GM18505 (cell line): ENCODE measurements around the gene CNTNAP2.
"Not testable (repeated sequence)": the region's sequence is repeated elsewhere in the genome, so short reads cannot be mapped to it uniquely, and the experiment has no call there.

ENCODE experiments used
- ATAC-seq: cut with Tn5 transposase; IDR thresholded peaks from one replicate; pipeline ENCODE4 v1.9.1; 2021; ENCODE audit not compliant: unreplicated experiment
- POLR2A ChIP-seq: IDR thresholded peaks from 4 replicates; pipeline ENCODE4 v1.6.1; 2011; ENCODE audit warnings: borderline replicate concordance; ENCODE audit not compliant: insufficient read depth, insufficient read length; ENCODE audit errors: extremely low read depth

The CNTNAP2 gene

DNA sequence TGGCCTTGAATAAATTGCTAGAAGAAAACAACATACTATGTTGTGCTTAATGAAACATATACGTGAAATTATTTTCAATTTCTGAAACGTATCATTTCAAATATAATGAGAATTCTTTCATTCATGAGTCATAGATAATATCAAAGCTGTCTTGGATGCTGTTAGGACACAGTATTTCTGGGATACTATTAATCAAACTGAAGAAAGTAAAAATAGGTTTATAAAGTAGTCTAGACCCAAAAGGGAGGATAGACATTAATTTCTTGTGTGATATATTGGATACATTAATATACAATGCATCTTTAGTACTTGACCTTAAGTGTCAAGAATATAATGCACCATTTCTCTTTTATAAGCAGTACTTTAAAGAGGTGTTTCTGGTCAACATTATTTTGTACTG is 89.7 kb downstream of the CNTNAP2 start:
- no peak for TF ChIP-seq POLR2A
- no peak for ATAC-seq

- ATAC-seq, result no peak
- no peak for TF ChIP-seq POLR2A
These were observed 91.9 kb downstream of the CNTNAP2 start for GRCh38 chr7:146208492-146208891.

- TF ChIP-seq POLR2A, result no peak
- ATAC-seq, result no peak
These were observed 98.2 kb downstream of the CNTNAP2 start for GRCh38 chr7:146214842-146215241.

DNA sequence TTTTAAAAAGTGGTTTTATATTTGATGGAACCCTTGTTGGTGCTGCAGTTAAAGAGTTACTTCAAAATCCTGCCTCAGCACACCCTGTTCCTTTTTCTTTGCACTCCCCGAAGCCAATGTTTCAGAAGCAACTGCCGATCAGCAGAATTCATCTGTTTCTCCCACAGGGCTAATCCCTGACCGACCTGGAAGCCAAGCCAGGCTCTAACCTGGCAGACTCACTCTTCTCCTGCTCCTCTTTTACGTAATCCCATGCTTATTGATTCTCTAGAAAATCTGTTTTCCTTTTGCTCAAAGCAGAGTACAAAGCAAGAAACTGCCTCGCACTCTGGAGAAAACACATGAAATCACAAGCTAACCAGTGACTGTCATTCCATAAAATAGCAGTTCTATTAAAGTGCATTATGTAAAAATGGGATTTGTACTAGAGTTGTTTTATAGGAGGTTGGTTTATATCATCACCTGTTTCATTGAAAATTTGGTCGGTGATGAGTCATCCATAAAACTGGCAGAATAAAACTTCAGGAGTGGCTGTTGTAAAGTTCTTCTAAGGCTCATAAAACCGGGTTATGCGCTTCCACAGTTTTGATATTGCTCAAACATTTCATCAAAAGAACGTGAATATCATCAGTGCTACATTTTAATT is 99.9 kb downstream of the CNTNAP2 start:
- no peak for ATAC-seq
- TF ChIP-seq POLR2A, result no peak

DNA sequence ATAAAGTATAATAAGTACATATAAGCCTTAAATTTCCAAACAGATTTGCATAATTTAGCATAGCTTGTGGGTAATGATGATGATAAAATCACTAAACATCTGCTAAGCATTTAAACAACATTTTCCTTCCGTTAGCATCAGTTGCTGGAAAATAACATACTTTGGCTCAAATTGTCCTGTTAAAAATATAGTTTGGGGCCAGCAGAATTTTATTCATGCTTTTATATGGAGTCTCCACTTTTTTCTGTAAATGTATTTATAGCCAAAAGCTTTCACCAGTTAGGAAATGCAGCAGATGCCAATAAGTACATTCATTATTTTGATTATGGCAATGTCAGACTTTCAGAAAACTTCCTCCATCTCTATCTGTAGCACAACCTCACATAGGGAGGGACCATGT is 107.2 kb downstream of the CNTNAP2 start:
- no peak for ATAC-seq

GRCh38 chr7:146232604-146233003 is 116.0 kb downstream of the CNTNAP2 start:
- ATAC-seq, result no peak
- TF ChIP-seq POLR2A, result no peak

More for the DNA sequence above, 107.2 kb downstream of the CNTNAP2 start:
- TF ChIP-seq POLR2A, result no peak

DNA sequence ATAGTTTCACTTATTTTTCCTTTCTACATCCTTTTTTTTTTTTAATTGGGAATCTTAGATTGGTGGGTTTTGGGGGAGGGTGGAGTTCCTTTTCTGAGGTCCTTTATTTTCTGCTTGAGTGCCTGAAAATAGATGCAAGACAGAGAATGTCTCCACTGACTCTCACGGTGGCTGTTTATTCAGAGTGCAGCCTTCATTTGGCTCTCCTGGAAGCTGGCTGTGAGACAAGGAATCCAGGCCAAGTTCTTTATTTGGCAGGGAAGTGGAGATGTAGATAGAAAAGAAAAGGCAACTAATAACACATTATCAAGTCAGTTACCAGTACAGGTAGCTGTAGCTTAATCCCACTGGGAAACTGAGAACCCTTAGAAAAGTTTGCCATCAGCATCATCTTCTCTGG is 118.6 kb downstream of the CNTNAP2 start:
- no peak for ATAC-seq
- no peak for TF ChIP-seq POLR2A

GRCh38 chr7:146242661-146243060 is 126.1 kb downstream of the CNTNAP2 start:
- no peak for TF ChIP-seq POLR2A
- no peak for ATAC-seq

DNA sequence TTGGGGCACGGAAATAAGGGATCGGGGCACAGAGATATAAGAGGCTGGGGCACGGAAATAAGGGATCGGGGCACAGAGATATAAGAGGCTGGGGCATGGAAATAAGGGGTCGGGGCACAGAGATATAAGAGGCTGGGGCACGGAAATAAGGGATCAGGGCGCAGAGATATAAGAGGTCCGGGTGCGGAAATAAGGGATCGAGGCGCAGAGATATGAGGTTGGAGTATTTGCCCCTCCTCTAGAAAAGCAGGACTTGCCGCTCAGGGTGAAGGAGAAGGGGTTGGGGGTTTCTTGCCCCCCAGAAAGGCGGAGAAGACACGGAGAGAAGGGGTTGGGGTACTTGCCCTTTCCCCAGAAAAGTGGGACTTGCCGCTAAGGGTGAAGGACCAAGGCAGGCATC is 131.4 kb downstream of the CNTNAP2 start:
- ATAC-seq, result not testable (repeated sequence)

DNA sequence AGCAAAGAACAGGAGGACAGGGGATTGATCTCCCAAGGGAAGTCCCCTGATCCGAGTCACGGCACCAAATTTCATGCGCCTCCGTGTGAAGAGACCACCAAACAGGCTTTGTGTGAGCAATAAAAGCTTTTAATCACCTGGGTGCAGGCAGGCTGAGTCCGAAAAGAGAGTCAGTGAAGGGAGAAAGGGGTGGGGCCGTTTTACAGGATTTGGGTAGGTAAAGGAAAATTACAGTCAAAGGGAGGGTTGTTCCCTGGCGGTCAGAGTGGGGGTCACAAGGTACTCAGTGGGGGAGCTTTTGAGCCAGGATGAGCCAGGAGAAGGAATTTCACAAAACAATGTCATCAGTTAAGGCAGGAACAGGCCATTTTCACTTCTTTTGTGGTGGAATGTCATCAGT is 132.1 kb downstream of the CNTNAP2 start:
- not testable (repeated sequence) for ATAC-seq

DNA sequence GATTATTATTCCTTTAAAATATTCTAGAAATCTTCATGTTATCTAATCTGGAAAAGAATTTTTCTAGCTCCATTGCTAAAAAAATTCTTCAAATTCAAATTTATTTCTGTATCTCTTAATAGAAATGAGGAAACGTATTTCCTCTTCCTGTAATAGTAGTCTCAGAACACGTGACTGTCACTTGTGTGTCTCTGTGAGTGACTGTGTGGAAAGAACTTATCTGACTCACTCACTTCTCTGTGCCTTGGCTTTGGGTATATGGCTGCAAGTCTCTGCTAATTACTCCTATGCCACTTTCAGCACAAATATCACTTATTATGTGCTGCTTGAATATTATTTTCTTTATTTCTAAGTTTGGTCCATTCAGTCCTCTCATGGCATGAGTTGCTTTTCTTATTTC is 132.7 kb downstream of the CNTNAP2 start:
- ATAC-seq, result no peak
- no peak for TF ChIP-seq POLR2A

DNA sequence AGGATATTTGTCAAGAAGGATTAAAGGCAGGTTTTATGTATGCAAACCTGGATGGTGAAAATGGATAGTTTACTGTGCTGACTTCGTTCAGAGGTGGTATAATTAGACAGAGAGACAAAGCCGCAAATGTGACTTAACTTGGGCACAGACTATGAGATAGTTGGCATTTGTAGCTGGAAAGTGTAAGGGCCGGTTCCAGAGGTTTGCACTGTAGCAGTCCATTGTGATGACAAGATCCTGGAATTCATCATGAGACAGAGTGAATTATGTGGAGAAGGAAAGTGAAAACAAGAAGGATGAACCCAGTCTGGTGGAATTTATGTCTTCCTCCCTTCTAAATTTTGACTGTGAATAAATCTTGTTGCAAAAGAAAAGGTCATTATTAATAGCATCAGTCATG is 139.0 kb downstream of the CNTNAP2 start:
- no peak for TF ChIP-seq POLR2A

DNA sequence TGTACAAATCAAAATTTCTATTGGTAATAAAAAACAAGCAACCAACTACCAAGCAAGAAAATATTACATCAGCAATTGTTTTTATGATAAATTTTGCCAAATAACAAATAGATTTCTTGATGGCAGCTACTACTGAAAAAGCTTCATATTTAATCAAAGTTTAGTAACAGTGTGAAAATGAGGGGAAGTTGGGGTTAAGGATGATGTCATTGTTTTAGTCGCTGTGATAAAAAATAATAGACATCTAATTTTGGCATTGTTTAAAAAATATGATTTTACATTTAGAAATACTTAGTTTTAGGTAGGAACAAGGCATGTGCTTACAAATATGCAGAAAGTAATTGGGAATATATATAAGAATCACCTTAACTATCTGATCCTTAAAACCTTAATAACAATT is 145.9 kb downstream of the CNTNAP2 start:
- TF ChIP-seq POLR2A, result no peak
- no peak for ATAC-seq

More for the DNA sequence above, 139.0 kb downstream of the CNTNAP2 start:
- ATAC-seq, result no peak

DNA sequence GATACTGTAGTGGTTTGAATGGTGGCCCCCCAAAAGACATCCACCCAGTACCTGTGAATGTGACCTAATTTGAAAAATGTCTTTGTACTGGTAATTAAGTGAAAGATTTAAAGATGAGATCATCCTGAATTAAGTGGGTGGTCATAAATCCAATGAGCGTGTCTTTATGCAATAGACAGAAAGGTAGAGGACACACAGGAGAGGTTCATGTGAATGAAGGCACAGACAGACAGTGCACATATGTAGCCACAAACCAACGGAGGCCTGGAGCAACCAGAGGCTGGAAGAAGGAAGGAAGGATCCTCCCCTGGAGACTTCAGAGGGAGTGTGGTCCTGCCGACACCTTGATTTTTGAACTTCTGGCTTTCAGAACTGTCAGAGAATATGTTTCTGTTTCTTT is 160.3 kb downstream of the CNTNAP2 start:
- ATAC-seq, result no peak
- no peak for TF ChIP-seq POLR2A

GRCh38 chr7:146285418-146285817 is 168.8 kb downstream of the CNTNAP2 start:
- ATAC-seq, result no peak
- no peak for TF ChIP-seq POLR2A
